HL-60 (cell line): Measurements from ENCODE around the gene MTHFD2L.

ENCODE experiments used
- CTCF ChIP-seq: IDR thresholded peaks from one replicate; pipeline ENCODE4 v1.5.1; 2011; ENCODE audit warnings: low read length, control low read depth, inconsistent platforms; ENCODE audit not compliant: insufficient read depth
- GABPA ChIP-seq: IDR thresholded peaks from 2 replicates; pipeline ENCODE4 v1.6.1; 2012; ENCODE audit warnings: low read depth
- POLR2AphosphoS5 ChIP-seq: IDR thresholded peaks from 2 replicates; pipeline ENCODE4 v1.6.1; 2012; ENCODE audit warnings: low read depth
- REST ChIP-seq: IDR thresholded peaks from 2 replicates; pipeline ENCODE4 v1.6.1; 2012; ENCODE audit warnings: low read depth; ENCODE audit not compliant: insufficient replicate concordance

GRCh38 chr4:74133786-74134499 is 24.0 kb upstream of the MTHFD2L start:
- TF ChIP-seq CTCF (peak; percentile 74), POLR2AphosphoS5 (no peak), GABPA (no peak), REST (no peak)
